Hematopoietic multipotent progenitor cell treated with erythropoietin and hydrocortisone succinate and interleukin-3 and kit ligand, for 8 days (in vitro differentiated cells): Measurements from ENCODE around the gene LTBP2.
A peak's percentile ranks its signal among the peaks of the same experiment; 100 is the strongest.

Source experiments
- DNase-seq: peaks from one replicate; pipeline ENCODE4 v3.0.0-alpha.2; 2015

Gene LTBP2

DNA sequence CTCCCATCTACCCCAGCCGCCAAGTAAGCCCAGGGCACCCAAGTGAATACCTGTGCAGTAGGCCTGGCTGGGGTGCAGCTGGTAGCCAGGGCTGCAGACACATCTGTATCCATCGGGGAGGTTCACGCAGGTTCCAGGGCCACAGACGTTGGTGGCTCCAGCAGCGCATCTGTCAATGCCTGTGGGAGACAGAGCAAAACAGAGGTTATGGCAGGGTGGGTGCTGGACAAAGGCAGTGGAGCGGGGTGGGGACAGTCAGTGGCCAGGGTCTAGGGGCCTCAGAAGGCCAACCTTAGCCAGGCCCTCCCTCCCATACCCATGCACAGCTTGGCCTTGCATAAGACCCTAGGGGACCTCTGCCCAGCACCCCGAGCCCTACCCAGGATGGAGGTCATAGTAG, 89.3 kb downstream of the LTBP2 start:
- no peak for DNase-seq

- no peak for DNase-seq
Observed at GRCh38 chr14:74521756-74522155, 90.3 kb downstream of the LTBP2 start.

GRCh38 chr14:74519316-74520074, 92.5 kb downstream of the LTBP2 start:
- no peak for DNase-seq

- DNase-seq, result no peak
Observed at GRCh38 chr14:74518221-74518620, 93.8 kb downstream of the LTBP2 start.

DNA sequence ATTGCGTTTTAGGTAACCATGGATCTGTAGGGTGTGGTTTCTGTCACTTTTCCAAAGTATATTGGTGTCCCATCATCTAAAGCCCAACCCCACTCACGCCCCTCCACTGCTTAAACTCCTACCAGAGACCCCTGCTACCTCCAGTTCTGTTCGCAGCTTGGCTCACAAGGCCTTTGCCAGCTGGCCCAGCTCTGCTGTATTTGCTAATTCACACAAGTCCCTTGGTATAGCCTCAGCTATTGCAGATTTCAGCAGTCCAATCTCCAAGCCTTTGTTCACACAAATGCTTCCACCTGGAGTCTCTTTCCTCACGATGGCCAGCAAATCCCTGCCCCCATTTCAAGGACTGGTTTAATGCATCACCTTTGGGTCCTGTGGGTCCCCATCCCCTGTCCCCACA, 94.3 kb downstream of the LTBP2 start:
- no peak for DNase-seq

- DNase-seq, result no peak
Observed at GRCh38 chr14:74516451-74517160, 95.4 kb downstream of the LTBP2 start.

DNA sequence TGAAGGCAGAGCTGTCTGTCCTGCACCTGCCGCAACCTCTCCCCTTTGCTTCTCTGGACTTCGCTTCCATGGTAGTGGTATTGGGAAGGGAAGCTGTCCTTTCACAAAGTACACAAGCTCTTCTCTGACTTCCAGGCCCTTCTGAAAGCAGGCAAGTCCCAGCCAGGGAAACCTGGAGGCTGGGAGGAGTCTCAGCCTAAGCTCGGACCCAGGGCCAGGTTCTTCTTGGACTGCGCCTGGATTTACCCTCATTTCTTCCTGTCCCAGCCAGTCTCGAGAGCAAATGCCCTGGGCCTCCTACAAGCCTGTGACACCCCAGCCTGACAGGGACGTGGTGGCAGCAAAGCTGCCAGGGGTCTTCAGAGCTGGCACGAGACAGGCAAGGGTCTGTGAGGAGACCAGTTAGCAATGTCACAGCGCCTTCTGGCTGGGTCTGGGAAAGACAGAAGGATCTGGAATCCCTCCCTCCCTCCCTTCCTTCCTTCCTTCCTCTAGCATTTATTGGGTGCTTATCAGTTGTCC, 96.1 kb downstream of the LTBP2 start:
- no peak for DNase-seq

DNA sequence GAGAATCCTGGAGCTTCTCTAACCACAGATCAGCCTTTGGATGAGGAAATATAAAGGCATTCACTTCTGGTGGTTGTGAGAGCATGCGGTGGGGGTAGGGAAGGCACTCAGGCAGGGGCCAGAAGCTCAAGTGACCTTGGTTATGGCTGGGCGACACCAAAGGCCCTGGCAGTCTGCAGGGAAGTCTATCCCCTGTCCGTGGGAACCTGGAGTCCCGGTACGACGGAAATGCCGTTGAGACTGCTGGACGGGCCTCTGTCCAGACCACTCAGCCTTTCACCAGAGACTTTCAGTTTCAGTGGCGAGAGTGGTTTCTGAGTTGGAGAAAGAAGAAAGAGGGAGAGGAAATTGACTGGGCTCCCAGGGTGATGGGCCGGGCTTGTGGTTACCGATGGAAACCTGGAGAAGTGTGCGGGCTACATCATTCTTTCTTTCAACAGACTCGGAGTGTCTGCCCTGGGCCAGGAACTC, 97.5 kb downstream of the LTBP2 start:
- DNase-seq, result no peak

GRCh38 chr14:74511966-74512830, 99.8 kb downstream of the LTBP2 start:
- no peak for DNase-seq

DNA sequence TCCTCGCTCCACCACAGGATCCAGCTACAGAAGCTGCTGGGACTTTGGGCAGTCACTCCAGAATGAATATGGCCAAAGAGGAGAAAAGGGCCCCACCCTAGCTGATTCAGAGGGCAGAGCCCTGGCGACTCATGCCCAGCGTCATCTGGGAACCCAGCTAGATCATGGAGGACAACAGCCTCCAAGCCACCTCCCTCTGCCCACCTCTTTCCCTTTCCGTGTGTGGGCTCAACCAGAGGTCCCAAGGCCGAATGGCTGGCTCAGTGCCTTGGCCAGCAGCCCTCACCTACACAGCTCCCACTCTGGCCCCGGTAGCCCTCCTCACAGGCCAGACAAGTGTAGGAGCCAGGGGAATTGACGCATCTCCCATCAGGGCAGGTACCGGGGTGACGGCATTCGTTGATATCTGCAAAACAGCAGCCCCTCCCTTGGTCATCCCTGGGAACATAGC, 101.1 kb downstream of the LTBP2 start:
- no peak for DNase-seq

- no peak for DNase-seq
Observed at GRCh38 chr14:74510223-74510931, 101.7 kb downstream of the LTBP2 start.

GRCh38 chr14:74509587-74510222, 102.3 kb downstream of the LTBP2 start:
- DNase-seq, result no peak

DNA sequence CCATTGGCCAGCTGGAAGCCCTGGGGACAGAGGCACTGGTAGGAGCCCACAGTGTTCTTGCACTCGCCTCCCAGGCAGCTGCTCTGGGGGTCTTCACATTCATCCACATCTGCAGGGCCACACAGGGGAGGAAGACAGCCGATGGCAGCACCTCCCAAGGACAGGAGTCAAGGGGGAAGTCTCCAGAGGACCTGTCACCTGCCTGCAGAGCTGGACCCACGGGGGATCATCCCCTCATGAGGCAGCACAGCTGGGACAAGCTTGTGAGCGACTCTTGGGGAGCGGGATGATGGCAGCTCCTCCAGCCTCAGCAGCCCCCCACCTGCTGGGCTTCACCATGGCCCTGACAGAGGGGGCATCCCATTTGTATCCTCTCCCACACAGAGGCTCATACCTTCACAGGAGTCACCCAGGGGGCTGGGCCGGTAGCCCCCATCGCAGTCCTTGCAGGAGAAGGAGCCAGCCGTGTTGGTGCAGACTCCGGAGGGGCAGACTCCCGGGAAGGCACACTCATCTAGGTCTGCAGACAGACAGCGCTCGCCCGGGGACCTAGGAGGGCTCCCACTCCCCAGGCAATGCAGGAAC, 103.1 kb downstream of the LTBP2 start:
- DNase-seq, result no peak

DNA sequence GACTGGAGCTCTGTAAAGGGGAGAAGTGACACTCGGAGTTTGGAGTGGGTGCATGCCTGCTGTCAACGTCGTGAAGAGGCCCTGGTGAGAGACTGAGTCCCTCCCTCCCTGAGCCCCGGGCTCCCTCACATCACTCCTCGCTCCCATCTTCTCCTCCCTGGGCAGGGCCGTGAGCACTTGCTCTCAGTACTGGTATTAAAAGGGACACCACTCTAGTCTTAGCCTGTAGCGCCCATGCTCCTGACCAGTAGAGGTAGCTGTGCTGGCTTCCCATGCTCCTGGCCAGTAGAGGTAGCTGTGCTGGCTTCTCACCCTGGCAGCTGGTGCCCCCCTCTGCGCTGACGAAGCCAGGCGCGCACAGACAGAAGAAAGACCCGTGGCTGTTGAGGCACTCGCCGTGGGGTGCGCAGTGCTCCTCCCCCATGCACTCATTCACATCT, 103.7 kb downstream of the LTBP2 start:
- peak; percentile 53 for DNase-seq

DNA sequence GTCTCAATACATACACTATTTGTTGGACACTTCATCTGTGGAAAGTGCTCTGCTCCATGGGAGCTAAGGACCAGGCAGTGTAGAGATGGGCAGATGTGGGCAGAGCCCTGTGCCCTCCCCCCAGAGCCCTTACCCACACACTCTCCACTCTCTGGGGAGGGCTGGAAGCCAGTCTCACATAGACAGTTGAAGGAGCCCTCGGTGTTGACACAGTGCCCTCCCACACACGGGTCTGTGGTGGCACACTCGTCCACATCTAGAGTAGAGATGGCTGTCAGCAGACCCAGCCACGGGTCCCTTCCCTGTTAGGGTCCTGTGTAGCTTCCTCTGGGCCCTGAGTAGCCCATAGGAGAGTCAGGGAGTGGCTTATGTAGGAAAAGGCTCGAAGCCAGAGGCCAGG, 104.2 kb downstream of the LTBP2 start:
- DNase-seq, result no peak

GRCh38 chr14:74507085-74507484, 105.0 kb downstream of the LTBP2 start:
- no peak for DNase-seq

- DNase-seq, result no peak
Observed at GRCh38 chr14:74506411-74506851, 105.6 kb downstream of the LTBP2 start.

GRCh38 chr14:74505831-74506230, 106.2 kb downstream of the LTBP2 start:
- DNase-seq, result no peak

DNA sequence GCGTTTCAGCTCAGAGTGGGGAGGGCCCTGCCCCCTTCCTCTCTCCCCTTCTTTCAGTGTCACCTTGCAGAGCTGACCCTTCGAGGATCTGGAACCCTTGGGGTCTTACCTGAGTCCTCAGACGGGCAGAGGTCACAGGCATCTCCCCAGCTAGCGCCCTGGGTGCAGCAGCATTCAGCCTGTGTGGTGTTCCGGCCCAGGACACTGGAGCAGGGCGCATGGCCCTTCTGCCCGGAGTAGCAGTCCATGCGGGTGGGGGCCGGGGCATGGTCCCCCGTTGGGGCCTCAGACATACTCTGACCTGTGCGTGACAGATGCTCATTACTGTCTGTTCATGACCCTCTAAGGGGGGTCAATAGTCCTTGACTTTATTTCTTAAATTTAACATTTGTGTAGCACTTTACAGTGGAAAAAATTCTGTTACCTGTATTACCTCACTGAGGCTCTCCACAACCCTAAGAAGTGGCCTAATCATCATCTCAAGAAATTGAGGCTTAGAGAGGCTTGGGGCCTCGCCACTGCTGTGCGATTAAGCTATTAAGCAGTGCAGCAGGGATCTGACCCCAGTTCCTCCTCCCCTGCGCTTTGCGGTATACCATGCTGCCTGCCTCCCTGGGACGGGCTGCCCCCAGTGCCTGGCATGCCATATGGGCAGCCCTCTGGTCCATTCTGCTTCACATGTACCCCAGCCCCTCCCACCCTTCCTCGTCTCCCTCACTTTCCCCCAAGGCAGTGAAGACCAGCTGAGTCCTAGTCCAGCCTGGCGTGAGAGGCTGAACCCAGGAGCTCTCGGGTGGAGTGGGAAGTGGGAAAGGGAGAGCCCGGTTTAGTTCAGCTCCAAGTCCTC, 106.9 kb downstream of the LTBP2 start:
- no peak for DNase-seq

DNA sequence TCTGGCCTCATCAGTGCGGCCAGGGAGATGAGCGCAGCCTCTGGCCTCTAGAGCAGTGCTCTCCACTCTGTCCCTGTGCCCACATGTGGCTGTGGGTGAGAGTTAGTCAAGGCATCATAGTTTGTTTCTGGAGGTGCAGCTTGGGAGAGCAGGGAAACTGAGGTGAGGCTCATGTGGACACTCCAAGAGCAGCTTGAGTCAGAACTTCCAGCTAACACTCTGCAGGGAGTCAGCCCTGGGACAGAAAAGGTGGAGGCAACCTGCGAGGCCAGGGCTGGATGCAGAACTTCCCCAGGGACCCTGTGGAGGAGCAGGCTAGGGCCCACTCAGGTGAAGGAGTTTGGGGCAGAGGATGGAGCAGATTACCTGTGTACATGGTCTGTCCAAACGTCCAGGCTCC, 107.6 kb downstream of the LTBP2 start:
- DNase-seq, result no peak
